Upper lobe of left lung (tissue), 4 donors: ENCODE measurements around the gene CASP10.

Experiments used
- EP300 ChIP-seq, 4 donors: sonication (generic); formaldehyde crosslinking; IDR thresholded peaks; one replicate each; pipeline ENCODE4 v1.5.1; 2017; ENCODE audit warnings: antibody characterized with exemption in 4 of 4, control low read depth in 2 of 4
- POLR2A ChIP-seq, 4 donors: fragments of 450-650 bp; IDR thresholded peaks; one replicate each; pipeline ENCODE4 v1.5.1; 2016 to 2017; ENCODE audit warnings: antibody characterized with exemption in 4 of 4, mild to moderate bottlenecking in 2 of 4
- POLR2AphosphoS5 ChIP-seq, 2 donors: sonication (generic); formaldehyde crosslinking; IDR thresholded peaks; one replicate each; pipeline ENCODE4 v1.5.1; 2017; ENCODE audit warnings: antibody characterized with exemption in 2 of 2
- TF ChIP-seq, protein P1 (sequence below), 6 experiments: fragments of 450-650 bp in 4 of 6; fragments of 200-600 bp in 2 of 6; sonication (generic) in 2 of 6; IDR thresholded peaks; one replicate each; pipeline ENCODE4 v1.5.1; 2016 to 2019; ENCODE audit warnings: antibody characterized with exemption in 6 of 6

DNA sequence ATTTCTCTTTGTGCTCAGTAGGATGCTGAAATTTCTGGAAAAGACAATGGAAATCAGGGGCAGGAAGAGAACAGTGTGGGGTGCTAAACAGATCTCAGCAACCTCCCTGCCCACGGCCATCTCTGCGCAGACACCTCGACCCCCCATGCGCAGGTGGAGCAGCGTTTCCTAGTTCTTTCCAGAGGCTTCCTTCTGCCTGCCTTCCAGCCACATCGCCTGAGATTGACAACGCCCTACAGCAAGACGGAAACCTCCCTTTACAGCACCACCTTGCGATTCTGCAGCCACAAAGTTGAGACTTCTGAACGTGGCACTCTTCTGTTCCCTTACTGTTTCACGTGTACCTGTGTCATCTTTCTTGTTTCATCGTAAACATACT is 46.0 kb downstream of the CASP10 start:
- TF ChIP-seq, protein P1, sequence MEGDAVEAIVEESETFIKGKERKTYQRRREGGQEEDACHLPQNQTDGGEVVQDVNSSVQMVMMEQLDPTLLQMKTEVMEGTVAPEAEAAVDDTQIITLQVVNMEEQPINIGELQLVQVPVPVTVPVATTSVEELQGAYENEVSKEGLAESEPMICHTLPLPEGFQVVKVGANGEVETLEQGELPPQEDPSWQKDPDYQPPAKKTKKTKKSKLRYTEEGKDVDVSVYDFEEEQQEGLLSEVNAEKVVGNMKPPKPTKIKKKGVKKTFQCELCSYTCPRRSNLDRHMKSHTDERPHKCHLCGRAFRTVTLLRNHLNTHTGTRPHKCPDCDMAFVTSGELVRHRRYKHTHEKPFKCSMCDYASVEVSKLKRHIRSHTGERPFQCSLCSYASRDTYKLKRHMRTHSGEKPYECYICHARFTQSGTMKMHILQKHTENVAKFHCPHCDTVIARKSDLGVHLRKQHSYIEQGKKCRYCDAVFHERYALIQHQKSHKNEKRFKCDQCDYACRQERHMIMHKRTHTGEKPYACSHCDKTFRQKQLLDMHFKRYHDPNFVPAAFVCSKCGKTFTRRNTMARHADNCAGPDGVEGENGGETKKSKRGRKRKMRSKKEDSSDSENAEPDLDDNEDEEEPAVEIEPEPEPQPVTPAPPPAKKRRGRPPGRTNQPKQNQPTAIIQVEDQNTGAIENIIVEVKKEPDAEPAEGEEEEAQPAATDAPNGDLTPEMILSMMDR (IDR thresholded peaks at IDR 0.05), result no peak
- TF ChIP-seq POLR2A (IDR thresholded peaks at IDR 0.05) (no peak), POLR2AphosphoS5 (IDR thresholded peaks at IDR 0.05) (no peak), EP300 (IDR thresholded peaks at IDR 0.05) (no peak)
